ENCODE data around the gene MRLN. TPM values are rescaled to one million over a fixed set of nuclear protein-coding genes. Genes with fewer than 3 reads are reported as not detected.

MRLN gene
- total RNA-seq, 2 experiments from 2014 or later = 0.56 TPM; not detected in 1

DNA sequence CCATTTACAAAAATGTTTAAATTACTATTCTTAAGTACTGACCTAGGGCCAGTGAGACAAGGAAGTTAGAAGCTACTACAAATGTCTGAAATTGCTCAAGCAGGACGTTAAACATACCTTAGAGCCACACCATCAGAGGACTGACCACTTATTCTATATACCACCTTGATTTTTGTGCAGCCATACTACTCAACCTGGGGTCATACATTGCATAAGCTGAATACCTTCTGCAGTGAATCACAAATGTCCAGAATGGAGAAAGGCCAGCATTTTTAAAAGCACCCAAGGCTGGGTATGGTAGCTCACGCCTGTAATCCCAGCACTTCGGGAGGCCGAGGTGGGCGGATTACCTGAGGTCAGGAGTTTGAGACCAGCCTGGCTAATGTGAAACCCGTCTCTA lies 21.2 kb upstream of the MRLN start:
- no peak overlapping the region for H3K27ac ChIP-seq (ENCODE audit: low read depth in 1 of 2, low read length in 2 of 2)
- H3K9me3 ChIP-seq (ENCODE audit: control insufficient read depth in 1 of 2, insufficient read depth in 1 of 2, low read length in 2 of 2) = peaks cover 0 to 12% of the 10 kb centered on the region in 2 experiments
- no peaks in the 10 kb centered on the region for H3K27me3 Mint-ChIP-seq
- ATAC-seq (ENCODE audit: poor library complexity) = no peak
- H3K4me1 ChIP-seq (ENCODE audit: insufficient read depth, low read length) = no peaks in the 10 kb centered on the region
- CTCF ChIA-PET = no interaction called here
- POLR2A ChIA-PET = no interaction called here
- no peak for DNase-seq
- H3K4me1 Mint-ChIP-seq (ENCODE audit: low read depth) = no peaks in the 10 kb centered on the region
- intact Hi-C loops (cut with DNase I, micrococcal nuclease) = no loop called here
- H3K4me3 Mint-ChIP-seq = no peak overlapping the region
- no peak overlapping the region for H3K27ac Mint-ChIP-seq
- no peaks in the 10 kb centered on the region for H3K27me3 ChIP-seq (ENCODE audit: control insufficient read depth in 1 of 2, insufficient read depth in 2 of 2, low read length in 2 of 2)
- TF ChIP-seq, protein P1, sequence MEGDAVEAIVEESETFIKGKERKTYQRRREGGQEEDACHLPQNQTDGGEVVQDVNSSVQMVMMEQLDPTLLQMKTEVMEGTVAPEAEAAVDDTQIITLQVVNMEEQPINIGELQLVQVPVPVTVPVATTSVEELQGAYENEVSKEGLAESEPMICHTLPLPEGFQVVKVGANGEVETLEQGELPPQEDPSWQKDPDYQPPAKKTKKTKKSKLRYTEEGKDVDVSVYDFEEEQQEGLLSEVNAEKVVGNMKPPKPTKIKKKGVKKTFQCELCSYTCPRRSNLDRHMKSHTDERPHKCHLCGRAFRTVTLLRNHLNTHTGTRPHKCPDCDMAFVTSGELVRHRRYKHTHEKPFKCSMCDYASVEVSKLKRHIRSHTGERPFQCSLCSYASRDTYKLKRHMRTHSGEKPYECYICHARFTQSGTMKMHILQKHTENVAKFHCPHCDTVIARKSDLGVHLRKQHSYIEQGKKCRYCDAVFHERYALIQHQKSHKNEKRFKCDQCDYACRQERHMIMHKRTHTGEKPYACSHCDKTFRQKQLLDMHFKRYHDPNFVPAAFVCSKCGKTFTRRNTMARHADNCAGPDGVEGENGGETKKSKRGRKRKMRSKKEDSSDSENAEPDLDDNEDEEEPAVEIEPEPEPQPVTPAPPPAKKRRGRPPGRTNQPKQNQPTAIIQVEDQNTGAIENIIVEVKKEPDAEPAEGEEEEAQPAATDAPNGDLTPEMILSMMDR (IDR thresholded peaks at IDR 0.05) = no peak
- H3K4me3 ChIP-seq (ENCODE audit: low read length) = no peak overlapping the region
- peaks cover 6% of the 10 kb centered on the region for H3K9me3 Mint-ChIP-seq
- no peaks in the 10 kb centered on the region for H3K36me3 ChIP-seq (ENCODE audit: insufficient read depth, low read length)
- H3K36me3 Mint-ChIP-seq (ENCODE audit: low read depth) = no peaks in the 10 kb centered on the region

DNA sequence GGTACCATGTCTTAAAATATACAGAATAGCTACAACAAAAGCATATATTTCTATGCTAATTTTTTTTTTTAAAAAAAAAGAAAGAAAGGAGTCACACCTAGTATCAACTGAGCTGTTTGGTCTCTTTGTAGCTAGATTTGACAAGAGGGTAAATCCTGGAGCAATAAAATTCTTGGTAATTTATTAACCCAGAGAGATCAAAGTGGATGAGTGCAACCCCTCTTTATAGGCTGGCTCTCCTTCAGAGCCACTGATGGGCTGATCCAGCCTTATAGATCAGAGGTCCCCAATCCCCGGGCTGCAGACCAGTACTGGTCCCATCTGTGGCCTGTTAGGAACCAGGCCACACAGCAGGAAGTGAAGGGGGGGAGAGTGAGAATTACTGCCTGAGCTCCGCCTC lies 19.8 kb upstream of the MRLN start:
- no peaks in the 10 kb centered on the region for H3K4me1 Mint-ChIP-seq (ENCODE audit: low read depth)
- ChIA-PET CTCF (no interaction called here), POLR2A (no interaction called here)
- peaks cover 0 to 12% of the 10 kb centered on the region in 2 experiments for H3K9me3 ChIP-seq (ENCODE audit: control insufficient read depth in 1 of 2, insufficient read depth in 1 of 2, low read length in 2 of 2)
- no peak overlapping the region for H3K27ac Mint-ChIP-seq
- H3K9me3 Mint-ChIP-seq = peaks cover 5% of the 10 kb centered on the region
- ATAC-seq (ENCODE audit: poor library complexity) = no peak
- no peak overlapping the region for H3K4me3 Mint-ChIP-seq
- no peak overlapping the region for H3K4me3 ChIP-seq (ENCODE audit: low read length)
- H3K27ac ChIP-seq (ENCODE audit: low read depth in 1 of 2, low read length in 2 of 2) = no peak overlapping the region
- TF ChIP-seq, protein P1 (IDR thresholded peaks at IDR 0.05) = no peak
- no peaks in the 10 kb centered on the region for H3K27me3 Mint-ChIP-seq
- intact Hi-C loops (cut with DNase I, micrococcal nuclease) = no loop called here
- no peaks in the 10 kb centered on the region for H3K4me1 ChIP-seq (ENCODE audit: insufficient read depth, low read length)
- H3K27me3 ChIP-seq (ENCODE audit: control insufficient read depth in 1 of 2, insufficient read depth in 2 of 2, low read length in 2 of 2) = no peaks in the 10 kb centered on the region
- H3K36me3 Mint-ChIP-seq (ENCODE audit: low read depth) = no peaks in the 10 kb centered on the region
- no peaks in the 10 kb centered on the region for H3K36me3 ChIP-seq (ENCODE audit: insufficient read depth, low read length)
- no peak for DNase-seq

- H3K4me3 Mint-ChIP-seq = no peak overlapping the region
- no peak overlapping the region for H3K27ac ChIP-seq (ENCODE audit: low read depth in 1 of 2, low read length in 2 of 2)
- intact Hi-C loops (cut with DNase I, micrococcal nuclease) = no loop called here
- H3K36me3 Mint-ChIP-seq (ENCODE audit: low read depth) = no peaks in the 10 kb centered on the region
- ATAC-seq (ENCODE audit: poor library complexity) (no peak), DNase-seq (no peak)
- ChIA-PET POLR2A (no interaction called here), CTCF (no interaction called here)
- no peaks in the 10 kb centered on the region for H3K4me1 Mint-ChIP-seq (ENCODE audit: low read depth)
- H3K9me3 Mint-ChIP-seq = no peaks in the 10 kb centered on the region
- peaks cover 0 to 5% of the 10 kb centered on the region in 2 experiments for H3K9me3 ChIP-seq (ENCODE audit: control insufficient read depth in 1 of 2, insufficient read depth in 1 of 2, low read length in 2 of 2)
- no peak overlapping the region for H3K27ac Mint-ChIP-seq
- no peaks in the 10 kb centered on the region for H3K27me3 Mint-ChIP-seq
- no peaks in the 10 kb centered on the region for H3K36me3 ChIP-seq (ENCODE audit: insufficient read depth, low read length)
- H3K4me3 ChIP-seq (ENCODE audit: low read length) = no peak overlapping the region
- H3K4me1 ChIP-seq (ENCODE audit: insufficient read depth, low read length) = no peaks in the 10 kb centered on the region
- TF ChIP-seq, protein P1 (IDR thresholded peaks at IDR 0.05) = no peak
- no peaks in the 10 kb centered on the region for H3K27me3 ChIP-seq (ENCODE audit: control insufficient read depth in 1 of 2, insufficient read depth in 2 of 2, low read length in 2 of 2)
Measured at GRCh38 chr10:59771162-59771807, 18.0 kb upstream of the MRLN start.
